HCT116 (cell line): ENCODE measurements around the gene OPCML. TPM values are rescaled to one million over a fixed set of nuclear protein-coding genes. Genes with fewer than 3 reads are reported as not detected.

Source experiments
- ATAC-seq: fragments of 200-7000 bp; cut with Tn5 transposase; 2 replicates; pipeline ENCODE4 v1.9.1; 2020; ENCODE audit warnings: mild to moderate bottlenecking, moderate library complexity
- BruUV-seq: library from RNA; stranded (reverse); fragments of 400-500 nt; replicated peaks from 2 replicates; lab custom pipeline; 2021; lab: Mats Ljungman, UMichigan
- CTCF ChIA-PET: fragments of 300-600 bp; sonication (Branson Sonifier 250); formaldehyde crosslinking; loops from one replicate; lab custom pipeline; 2021; ENCODE audit warnings: antibody characterized with exemption; lab: Charles Lee
- POLR2A ChIA-PET: fragments of 300-600, 350-600 bp; sonication (Branson Sonifier 250); formaldehyde crosslinking; loops from one replicate; lab custom pipeline; 2021; ENCODE audit warnings: antibody characterized with exemption; lab: Charles Lee
- RAD21 ChIA-PET, 2 experiments: fragments of 300-600 bp; sonication (Branson Sonifier 250); formaldehyde crosslinking; loops; one replicate each; lab custom pipeline; 2023; ENCODE audit warnings: low total read pairs in 2 of 2; ENCODE audit not compliant: uncharacterized antibody in 2 of 2, unreplicated experiment in 2 of 2, low non-redundant PET in 1 of 2; lab: Charles Lee
- DNase-seq: peaks from one replicate; pipeline ENCODE4 v3.0.0-alpha.2; 2010; ENCODE audit warnings: low read depth, low spot score
- H2AFZ ChIP-seq: fragments of 200-600 bp; shearing (Covaris generic), sonication (generic); 2 replicates; pipeline ENCODE4 v1.6.1; 2017; ENCODE audit warnings: low read depth, mixed run types, mixed read lengths, antibody characterized with exemption, low read length; ENCODE audit not compliant: poor library complexity, severe bottlenecking
- H3K27ac ChIP-seq: 2 replicates; pipeline ENCODE4 v1.5.1; 2012; ENCODE audit warnings: low read depth, low read length
- H3K27me3 ChIP-seq: fragments of 200-600 bp; sonication (generic); 2 replicates; pipeline ENCODE4 v1.6.1; 2016; ENCODE audit warnings: mixed run types, low read length, mixed read lengths; ENCODE audit not compliant: insufficient read depth
- H3K36me3 ChIP-seq, 2 experiments: fragments of 200-500 bp in 1 of 2; fragments of 200-600 bp in 1 of 2; sonication (Bioruptor generic) in 1 of 2; sonication (generic) in 1 of 2; 2 replicates each; pipeline versions ENCODE4 v1.5.1 to v1.6.1; 2014 to 2016; ENCODE audit warnings: low read length in 2 of 2, inconsistent platforms in 1 of 2, mixed read lengths in 1 of 2, mixed run types in 1 of 2; ENCODE audit not compliant: insufficient read depth in 2 of 2, control insufficient read depth in 1 of 2
- H3K4me1 ChIP-seq, 2 experiments: fragments of 200-600 bp in 1 of 2; sonication (generic) in 1 of 2; 2 replicates each; pipeline versions ENCODE4 v1.5.1 to v1.6.1; 2012 to 2017; ENCODE audit warnings: low read length in 2 of 2, inconsistent platforms in 1 of 2, mild to moderate bottlenecking in 1 of 2, mixed read lengths in 1 of 2, mixed run types in 1 of 2, moderate library complexity in 1 of 2; ENCODE audit not compliant: insufficient read depth in 2 of 2, control insufficient read depth in 1 of 2
- H3K4me2 ChIP-seq: fragments of 200-600 bp; sonication (generic); 2 replicates; pipeline ENCODE4 v1.6.1; 2017; ENCODE audit warnings: mixed run types, low read length, mixed read lengths
- H3K4me3 ChIP-seq, 2 experiments: fragments of 200-600 bp in 1 of 2; sonication (generic) in 1 of 2; replicated peaks in 1 of 2; 2 replicates each; pipeline ENCODE4 v1.5.1; 2011 to 2016; ENCODE audit warnings: low read length in 2 of 2, control low read depth in 1 of 2, low read depth in 1 of 2, mild to moderate bottlenecking in 1 of 2, mixed read lengths in 1 of 2, mixed run types in 1 of 2
- H3K79me2 ChIP-seq: fragments of 200-600 bp; sonication (generic); 2 replicates; pipeline ENCODE4 v1.6.1; 2017; ENCODE audit warnings: mild to moderate bottlenecking, mixed run types, low read length, moderate library complexity, mixed read lengths; ENCODE audit not compliant: insufficient read depth
- H3K9ac ChIP-seq: fragments of 200-600 bp; sonication (generic); 2 replicates; pipeline ENCODE4 v1.6.1; 2016; ENCODE audit warnings: low read length, mixed read lengths
- H3K9me2 ChIP-seq: fragments of 200-600 bp; sonication (generic), shearing (Covaris generic); 2 replicates; pipeline ENCODE4 v1.6.1; 2017; ENCODE audit warnings: mixed run types, mild to moderate bottlenecking, moderate library complexity; ENCODE audit not compliant: insufficient read depth
- H3K9me3 ChIP-seq, 2 experiments: fragments of 200-500 bp in 1 of 2; fragments of 200-600 bp in 1 of 2; sonication (Bioruptor generic) in 1 of 2; sonication (generic) in 1 of 2; 2 replicates each; pipeline ENCODE4 v1.6.1; 2014 to 2017; ENCODE audit warnings: low read length in 2 of 2, mixed read lengths in 2 of 2, inconsistent platforms in 1 of 2, low read depth in 1 of 2, mild to moderate bottlenecking in 1 of 2, mixed run types in 1 of 2, moderate library complexity in 1 of 2; ENCODE audit not compliant: control insufficient read depth in 1 of 2, insufficient read depth in 1 of 2
- H4K20me1 ChIP-seq: fragments of 200-600 bp; sonication (generic), shearing (Covaris generic); 2 replicates; pipeline ENCODE4 v1.6.1; 2017; ENCODE audit warnings: mixed run types, mild to moderate bottlenecking, moderate library complexity; ENCODE audit not compliant: insufficient read depth
- CBX3 ChIP-seq: IDR thresholded peaks from 2 replicates; pipeline ENCODE4 v1.6.1; 2012; ENCODE audit warnings: low read depth
- CEBPB ChIP-seq: IDR thresholded peaks from 2 replicates; pipeline ENCODE4 v1.6.1; 2012; ENCODE audit warnings: low read depth
- ELF1 ChIP-seq: IDR thresholded peaks from 2 replicates; pipeline ENCODE4 v1.6.1; 2012; ENCODE audit warnings: low read depth, borderline replicate concordance
- EZH2 ChIP-seq: fragments of 200-600 bp; sonication (generic); IDR thresholded peaks from 2 replicates; pipeline ENCODE4 v1.6.1; 2017; ENCODE audit warnings: antibody characterized with exemption, mixed run types
- FOSL1 ChIP-seq: IDR thresholded peaks from 2 replicates; pipeline ENCODE4 v1.6.1; 2012; ENCODE audit warnings: low read depth
- JUND ChIP-seq: IDR thresholded peaks from 2 replicates; pipeline ENCODE4 v1.6.1; 2012
- POLR2A ChIP-seq: IDR thresholded peaks from 2 replicates; pipeline ENCODE4 v1.7.0; 2011; ENCODE audit warnings: borderline replicate concordance; ENCODE audit not compliant: insufficient read depth, insufficient read length; ENCODE audit errors: extremely low read depth
- POLR2AphosphoS5 ChIP-seq: IDR thresholded peaks from 2 replicates; pipeline ENCODE4 v1.6.1; 2011; ENCODE audit warnings: mild to moderate bottlenecking, low read depth, low read length, moderate library complexity
- RAD21 ChIP-seq: IDR thresholded peaks from 2 replicates; pipeline ENCODE4 v1.6.1; 2012; ENCODE audit warnings: low read depth, mild to moderate bottlenecking
- REST ChIP-seq: IDR thresholded peaks from 2 replicates; pipeline ENCODE4 v1.6.1; 2012; ENCODE audit warnings: low read depth
- SIN3A ChIP-seq: IDR thresholded peaks from 2 replicates; pipeline ENCODE4 v1.6.1; 2012; ENCODE audit warnings: low read depth
- SP1 ChIP-seq: IDR thresholded peaks from 2 replicates; pipeline ENCODE4 v1.6.1; 2012; ENCODE audit warnings: low read depth
- SRF ChIP-seq: IDR thresholded peaks from 2 replicates; pipeline ENCODE4 v1.6.1; 2012; ENCODE audit warnings: low read depth
- YY1 ChIP-seq: IDR thresholded peaks from 2 replicates; pipeline ENCODE4 v1.6.1; 2011; ENCODE audit warnings: low read length, low read depth, moderate library complexity, mild to moderate bottlenecking; ENCODE audit not compliant: insufficient replicate concordance; ENCODE audit errors: extremely low read depth
- ZBTB33 ChIP-seq: IDR thresholded peaks from 2 replicates; pipeline ENCODE4 v1.6.1; 2011; ENCODE audit warnings: mild to moderate bottlenecking, low read length, moderate library complexity; ENCODE audit not compliant: insufficient replicate concordance; ENCODE audit errors: extremely low read depth
- ZFX ChIP-seq: fragments of 450-650 bp; IDR thresholded peaks from 2 replicates; pipeline ENCODE4 v1.6.1; 2017
- ZNF274 ChIP-seq: fragments of 200-500 bp; sonication (Bioruptor generic); IDR thresholded peaks from 2 replicates; pipeline ENCODE4 v1.6.1; 2014; ENCODE audit warnings: mild to moderate bottlenecking, low read depth, low read length, inconsistent platforms
- intact Hi-C: fragments of 100-400 bp; cut with micrococcal nuclease; formaldehyde crosslinking; loops from 2 replicates; pipeline ENCODE4 v1.10.0; 2022
- total RNA-seq: library from RNA; stranded (reverse); gene quantifications from one replicate; pipeline ENCODE4 v1.2.1, GENCODE V29; 2021; ENCODE audit not compliant: unreplicated experiment
- TF ChIP-seq, protein P1 (sequence below): IDR thresholded peaks from 2 replicates; pipeline ENCODE4 v1.6.1; 2012

The OPCML gene
- total RNA-seq, 1 experiment from 2014 or later: not detected

DNA sequence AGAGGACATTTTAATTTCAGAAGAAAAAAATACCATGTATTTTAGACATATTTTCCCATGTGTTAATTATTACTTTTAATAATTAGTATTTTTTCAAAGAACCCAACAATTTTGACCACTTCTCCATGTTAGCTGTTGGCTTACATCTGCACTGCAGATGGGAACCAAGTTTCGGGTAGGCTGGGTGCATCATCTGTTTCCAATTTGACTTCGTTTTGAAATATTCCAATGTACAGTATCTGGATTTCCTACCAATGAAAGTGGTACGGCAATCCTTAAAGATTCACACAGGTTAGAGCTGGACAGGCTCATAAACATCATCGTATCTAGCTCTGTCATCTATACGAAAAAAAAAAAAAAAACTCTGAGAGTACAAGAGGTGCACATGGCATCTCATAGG lies 670.2 kb downstream of the OPCML start:
- H3K36me3 ChIP-seq: no peaks in the 10 kb centered on the region
- peaks cover 3 to 26% of the 10 kb centered on the region in 2 experiments; a peak in 2 of 4 replicates for H3K9me3 ChIP-seq
- RAD21 ChIA-PET: no interaction called here
- POLR2A ChIA-PET: no interaction called here
- no peaks in the 10 kb centered on the region for H3K27me3 ChIP-seq
- no peak overlapping the region for H3K4me3 ChIP-seq
- no peaks in the 10 kb centered on the region for H3K9me2 ChIP-seq
- no peaks in the 10 kb centered on the region for H4K20me1 ChIP-seq
- CTCF ChIA-PET: no interaction called here
- no TSS peak for BruUV-seq
- H2AFZ ChIP-seq: no peak overlapping the region
- intact Hi-C loops: no loop called here
- no peak overlapping the region for H3K27ac ChIP-seq
- no peak overlapping the region for H3K9ac ChIP-seq
- ATAC-seq (no peak), DNase-seq (no peak)
- no peaks in the 10 kb centered on the region for H3K4me1 ChIP-seq
- H3K79me2 ChIP-seq: no peaks in the 10 kb centered on the region
- no peak for TF ChIP-seq CEBPB
- no peak for TF ChIP-seq SIN3A
- no peak for TF ChIP-seq ZFX
- no peak overlapping the region for H3K4me2 ChIP-seq

DNA sequence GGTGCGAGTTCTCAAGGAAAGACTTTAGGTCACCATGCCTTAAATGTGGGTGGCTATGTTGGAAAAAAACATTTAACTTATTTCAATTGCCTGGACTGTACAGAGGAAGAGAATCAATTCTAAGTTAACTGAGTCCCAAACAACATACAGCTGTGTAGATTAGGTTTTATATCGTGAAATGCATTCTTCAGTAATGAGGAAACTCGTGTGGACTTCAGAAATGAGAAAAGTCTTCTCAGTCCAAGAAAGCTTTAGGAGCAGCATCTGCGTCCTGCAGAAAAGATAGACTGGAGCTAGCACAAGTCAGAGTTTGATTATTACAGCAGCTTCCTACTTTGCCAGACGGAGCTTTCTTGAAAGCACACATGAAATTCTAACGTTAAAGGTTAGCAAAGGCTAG lies 673.0 kb downstream of the OPCML start:
- ChIA-PET POLR2A (no interaction called here), RAD21 (no interaction called here), CTCF (no interaction called here)
- H3K4me3 ChIP-seq: no peak overlapping the region
- H3K4me1 ChIP-seq: no peaks in the 10 kb centered on the region
- DNase-seq (no peak), ATAC-seq (no peak)
- intact Hi-C loops: no loop called here
- no TSS peak for BruUV-seq
- H3K9ac ChIP-seq: no peak overlapping the region
- H4K20me1 ChIP-seq: no peaks in the 10 kb centered on the region
- H3K4me2 ChIP-seq: no peak overlapping the region
- H3K27ac ChIP-seq: no peak overlapping the region
- H3K27me3 ChIP-seq: no peaks in the 10 kb centered on the region
- H3K36me3 ChIP-seq: no peaks in the 10 kb centered on the region
- H3K9me3 ChIP-seq: peaks cover 3 to 29% of the 10 kb centered on the region in 2 experiments; a peak in 2 of 4 replicates
- H3K9me2 ChIP-seq: no peaks in the 10 kb centered on the region
- no peaks in the 10 kb centered on the region for H3K79me2 ChIP-seq
- no peak overlapping the region for H2AFZ ChIP-seq
- TF ChIP-seq ZNF274: no peak
- TF ChIP-seq, protein P1, sequence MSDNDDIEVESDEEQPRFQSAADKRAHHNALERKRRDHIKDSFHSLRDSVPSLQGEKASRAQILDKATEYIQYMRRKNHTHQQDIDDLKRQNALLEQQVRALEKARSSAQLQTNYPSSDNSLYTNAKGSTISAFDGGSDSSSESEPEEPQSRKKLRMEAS: no peak
- TF ChIP-seq SP1: no peak
- TF ChIP-seq ZBTB33: no peak
- TF ChIP-seq ELF1: no peak
- TF ChIP-seq REST: no peak
- no peak for TF ChIP-seq EZH2
- TF ChIP-seq CEBPB: no peak
- TF ChIP-seq FOSL1: no peak
- TF ChIP-seq SRF: no peak
- TF ChIP-seq RAD21: no peak
- no peak for TF ChIP-seq CBX3
- TF ChIP-seq POLR2A: no peak
- no peak for TF ChIP-seq ZFX
- no peak for TF ChIP-seq JUND
- TF ChIP-seq POLR2AphosphoS5: no peak
- TF ChIP-seq YY1: no peak
